Measurements from ENCODE around the gene ROR1.
"Not testable (repeated sequence)": the region's sequence is repeated elsewhere in the genome, so short reads cannot be mapped to it uniquely, and the experiment has no call there.

Gene ROR1

GRCh38 chr1:63792152-63792551, 18.3 kb downstream of the ROR1 start:
- DNase-seq (ENCODE audit: low spot score) (no peak), FAIRE-seq (no peak)

- DNase-seq (ENCODE audit: low spot score) (no peak), FAIRE-seq (no peak)
Observed at GRCh38 chr1:63793741-63794240, 20.0 kb downstream of the ROR1 start.

- FAIRE-seq = no peak
Observed at GRCh38 chr1:63794354-63794753, 20.5 kb downstream of the ROR1 start.

GRCh38 chr1:63794939-63795378, 21.1 kb downstream of the ROR1 start:
- no peak for FAIRE-seq
- DNase-seq (ENCODE audit: low spot score) = peak; percentile 39

More at GRCh38 chr1:63794354-63794753, 20.5 kb downstream of the ROR1 start:
- DNase-seq (ENCODE audit: low spot score) = no peak

GRCh38 chr1:63795455-63795854, 21.6 kb downstream of the ROR1 start:
- DNase-seq (ENCODE audit: low spot score) (no peak), FAIRE-seq (no peak)

- no peak for FAIRE-seq
- no peak for DNase-seq (ENCODE audit: low spot score)
Observed at GRCh38 chr1:63797056-63797726, 23.4 kb downstream of the ROR1 start.

GRCh38 chr1:63798284-63798683, 24.5 kb downstream of the ROR1 start:
- no peak for FAIRE-seq

GRCh38 chr1:63799307-63799706, 25.5 kb downstream of the ROR1 start:
- FAIRE-seq (no peak), DNase-seq (ENCODE audit: low spot score) (no peak)

More at GRCh38 chr1:63798284-63798683, 24.5 kb downstream of the ROR1 start:
- no peak for DNase-seq (ENCODE audit: low spot score)

- DNase-seq (ENCODE audit: low spot score) = no peak
- no peak for FAIRE-seq
Observed at GRCh38 chr1:63799820-63800219, 26.0 kb downstream of the ROR1 start.

GRCh38 chr1:63802109-63802508, 28.3 kb downstream of the ROR1 start:
- DNase-seq (ENCODE audit: low spot score) (no peak), FAIRE-seq (no peak)

- DNase-seq (ENCODE audit: low spot score) = no peak
- FAIRE-seq = no peak
Observed at GRCh38 chr1:63804829-63805484, 31.1 kb downstream of the ROR1 start.

- DNase-seq (ENCODE audit: low spot score) = no peak
- no peak for FAIRE-seq
Observed at GRCh38 chr1:63807046-63807445, 33.2 kb downstream of the ROR1 start.

GRCh38 chr1:63810936-63811469, 37.2 kb downstream of the ROR1 start:
- no peak for FAIRE-seq
- DNase-seq (ENCODE audit: low spot score) = no peak

GRCh38 chr1:63812071-63812700, 38.4 kb downstream of the ROR1 start:
- DNase-seq (ENCODE audit: low spot score) = no peak
- FAIRE-seq = no peak

- FAIRE-seq = no peak
- no peak for DNase-seq (ENCODE audit: low spot score)
Observed at GRCh38 chr1:63813829-63814277, 40.0 kb downstream of the ROR1 start.

- not testable (repeated sequence) for FAIRE-seq; DNase-seq (ENCODE audit: low spot score)
Observed at GRCh38 chr1:63816217-63816815, 42.5 kb downstream of the ROR1 start.

GRCh38 chr1:63817152-63817667, 43.4 kb downstream of the ROR1 start:
- DNase-seq (ENCODE audit: low spot score) (no peak), FAIRE-seq (no peak)

GRCh38 chr1:63817700-63818099, 43.9 kb downstream of the ROR1 start:
- no peak for DNase-seq (ENCODE audit: low spot score)
- FAIRE-seq = no peak

GRCh38 chr1:63818567-63819325, 44.9 kb downstream of the ROR1 start:
- FAIRE-seq (no peak), DNase-seq (ENCODE audit: low spot score) (no peak)

- no peak for DNase-seq (ENCODE audit: low spot score)
- FAIRE-seq = no peak
Observed at GRCh38 chr1:63819795-63820194, 46.0 kb downstream of the ROR1 start.
